SK-N-MC (cell line): Measurements from ENCODE around the gene ALG12.

Experiments used
- EZH2 ChIP-seq: fragments of 200-600 bp; sonication (generic); IDR thresholded peaks from one replicate; pipeline ENCODE4 v1.6.1; 2017; ENCODE audit warnings: antibody characterized with exemption
- POLR2AphosphoS5 ChIP-seq: IDR thresholded peaks from 2 replicates; pipeline ENCODE4 v1.6.1; 2012; ENCODE audit warnings: mild to moderate bottlenecking, low read depth, low read length, borderline replicate concordance

DNA sequence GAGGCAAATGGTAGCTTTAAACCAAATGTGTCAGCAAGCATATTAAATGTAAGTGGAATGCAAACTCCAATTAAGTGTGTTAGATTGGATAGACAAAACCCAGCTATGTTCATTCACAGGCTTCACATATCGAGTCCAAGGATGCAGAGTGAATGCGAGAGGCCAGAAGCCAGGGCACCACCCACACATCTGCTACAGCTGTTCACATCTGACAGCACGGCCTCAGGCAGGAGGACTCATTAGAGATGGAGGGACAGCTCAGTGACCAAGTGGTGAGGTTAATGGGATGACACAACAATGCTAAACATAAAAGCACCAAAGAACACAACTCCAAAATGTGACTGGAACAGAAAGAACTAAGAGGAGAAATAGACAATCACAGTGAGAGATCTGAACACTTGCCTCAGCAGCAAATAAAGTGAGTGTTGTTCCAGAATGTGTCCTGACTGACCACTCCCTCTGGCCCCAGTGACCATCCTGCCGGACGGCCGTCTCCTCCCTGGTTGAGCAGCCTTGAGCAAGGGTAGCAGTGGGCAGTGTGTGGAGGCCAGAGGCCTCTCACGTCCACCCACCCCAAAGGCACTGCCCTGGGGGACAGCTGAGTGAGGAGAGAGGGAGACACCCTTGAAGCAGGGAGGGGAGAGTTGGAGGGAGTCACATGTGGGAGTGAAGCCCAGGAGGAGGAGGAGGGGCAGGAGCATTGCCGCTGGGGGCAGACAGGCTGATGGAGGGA, 23.8 kb downstream of the ALG12 start:
- TF ChIP-seq EZH2 (no peak), POLR2AphosphoS5 (no peak)
